ENCODE data around the gene TMEM14B.

TMEM14B gene

DNA sequence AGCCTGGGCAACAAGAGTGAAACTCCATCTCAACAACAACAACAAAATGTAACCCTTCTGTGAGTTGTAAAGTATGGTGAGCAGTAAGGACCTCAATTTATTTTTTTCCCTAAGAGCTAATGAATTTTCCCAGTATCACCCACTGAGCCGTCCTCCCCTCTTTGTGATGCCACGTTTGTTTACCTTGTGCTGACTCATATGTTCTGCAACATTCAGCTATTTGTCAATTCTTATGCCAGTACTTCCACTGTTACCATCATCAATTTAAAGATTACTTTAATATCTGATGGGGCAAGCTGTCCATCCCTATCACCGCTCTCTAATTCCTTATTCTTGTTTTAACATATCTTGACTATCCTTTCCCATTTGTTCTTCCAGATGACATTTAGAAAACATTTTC, 53.2 kb downstream of the TMEM14B start:
- H3K4me3 ChIP-seq (ENCODE audit: low read depth, low read length): no peak overlapping the region
- POLR2A ChIA-PET: no interaction called here
- CTCF ChIA-PET: interaction anchor here (0.7 to 4.1 kb wide), 8 partner anchors 9 to 326 kb away, joined by 3 to 103 read pairs (median 6); no protein-coding TSS in a partner anchor
- DNase-seq (ENCODE audit: low read depth, low spot score): no peak
- TF ChIP-seq, protein P1, sequence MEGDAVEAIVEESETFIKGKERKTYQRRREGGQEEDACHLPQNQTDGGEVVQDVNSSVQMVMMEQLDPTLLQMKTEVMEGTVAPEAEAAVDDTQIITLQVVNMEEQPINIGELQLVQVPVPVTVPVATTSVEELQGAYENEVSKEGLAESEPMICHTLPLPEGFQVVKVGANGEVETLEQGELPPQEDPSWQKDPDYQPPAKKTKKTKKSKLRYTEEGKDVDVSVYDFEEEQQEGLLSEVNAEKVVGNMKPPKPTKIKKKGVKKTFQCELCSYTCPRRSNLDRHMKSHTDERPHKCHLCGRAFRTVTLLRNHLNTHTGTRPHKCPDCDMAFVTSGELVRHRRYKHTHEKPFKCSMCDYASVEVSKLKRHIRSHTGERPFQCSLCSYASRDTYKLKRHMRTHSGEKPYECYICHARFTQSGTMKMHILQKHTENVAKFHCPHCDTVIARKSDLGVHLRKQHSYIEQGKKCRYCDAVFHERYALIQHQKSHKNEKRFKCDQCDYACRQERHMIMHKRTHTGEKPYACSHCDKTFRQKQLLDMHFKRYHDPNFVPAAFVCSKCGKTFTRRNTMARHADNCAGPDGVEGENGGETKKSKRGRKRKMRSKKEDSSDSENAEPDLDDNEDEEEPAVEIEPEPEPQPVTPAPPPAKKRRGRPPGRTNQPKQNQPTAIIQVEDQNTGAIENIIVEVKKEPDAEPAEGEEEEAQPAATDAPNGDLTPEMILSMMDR (IDR thresholded peaks at IDR 0.05; ENCODE audit: insufficient read depth, low read length, missing control alignments): no peak

DNA sequence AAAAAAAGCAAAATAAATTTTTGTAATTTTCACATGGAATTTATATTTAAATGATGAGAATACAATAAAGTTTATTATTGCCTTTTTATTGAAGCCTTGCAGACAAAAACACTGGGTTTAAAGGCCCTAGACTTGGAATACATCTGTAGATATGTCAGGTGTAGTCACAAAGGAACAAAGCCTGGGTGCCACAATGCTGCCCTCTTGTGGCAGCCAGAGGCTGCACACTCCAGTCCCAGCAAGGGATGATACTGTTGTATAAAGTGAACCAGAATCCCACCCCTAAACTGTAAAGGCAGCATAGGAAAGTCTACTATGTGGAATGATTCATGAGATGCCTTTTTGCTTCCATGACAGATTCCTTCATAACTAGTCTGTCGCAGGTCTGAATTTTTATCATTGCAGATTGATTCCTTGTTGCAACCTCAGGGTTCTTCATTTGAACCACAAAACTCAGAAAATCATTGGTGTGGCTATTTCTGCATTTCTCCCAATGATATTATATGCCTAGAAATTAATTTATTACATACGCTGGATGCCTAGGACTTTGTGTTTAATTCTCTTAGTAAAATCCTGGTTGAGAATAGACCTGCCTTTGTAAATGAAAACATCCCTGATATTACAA, 53.7 kb downstream of the TMEM14B start:
- ChIA-PET CTCF (interaction anchor here (0.6 to 4.1 kb wide), 22 partner anchors 9 to 774 kb away, joined by 3 to 103 read pairs (median 5); no protein-coding TSS in a partner anchor), POLR2A (no interaction called here)
- DNase-seq (ENCODE audit: low read depth, low spot score): no peak

More for the DNA sequence above, 53.7 kb downstream of the TMEM14B start:
- H3K4me3 ChIP-seq (ENCODE audit: low read depth, low read length): no peak overlapping the region
- TF ChIP-seq, protein P1 (IDR thresholded peaks at IDR 0.05; ENCODE audit: insufficient read depth, low read length, missing control alignments): peak; percentile 91

All from AG04449 (cell line).